ENCODE data around the gene WDR18. TPM values are rescaled to one million over a fixed set of nuclear protein-coding genes. Genes with fewer than 3 reads are reported as not detected.

Gene WDR18
- total and polyA plus RNA-seq, 2 of the 8 experiments (the other 6 are each of a cell fraction or from before 2014, with no cell fraction given) = 87.7 to 177 TPM

DNA sequence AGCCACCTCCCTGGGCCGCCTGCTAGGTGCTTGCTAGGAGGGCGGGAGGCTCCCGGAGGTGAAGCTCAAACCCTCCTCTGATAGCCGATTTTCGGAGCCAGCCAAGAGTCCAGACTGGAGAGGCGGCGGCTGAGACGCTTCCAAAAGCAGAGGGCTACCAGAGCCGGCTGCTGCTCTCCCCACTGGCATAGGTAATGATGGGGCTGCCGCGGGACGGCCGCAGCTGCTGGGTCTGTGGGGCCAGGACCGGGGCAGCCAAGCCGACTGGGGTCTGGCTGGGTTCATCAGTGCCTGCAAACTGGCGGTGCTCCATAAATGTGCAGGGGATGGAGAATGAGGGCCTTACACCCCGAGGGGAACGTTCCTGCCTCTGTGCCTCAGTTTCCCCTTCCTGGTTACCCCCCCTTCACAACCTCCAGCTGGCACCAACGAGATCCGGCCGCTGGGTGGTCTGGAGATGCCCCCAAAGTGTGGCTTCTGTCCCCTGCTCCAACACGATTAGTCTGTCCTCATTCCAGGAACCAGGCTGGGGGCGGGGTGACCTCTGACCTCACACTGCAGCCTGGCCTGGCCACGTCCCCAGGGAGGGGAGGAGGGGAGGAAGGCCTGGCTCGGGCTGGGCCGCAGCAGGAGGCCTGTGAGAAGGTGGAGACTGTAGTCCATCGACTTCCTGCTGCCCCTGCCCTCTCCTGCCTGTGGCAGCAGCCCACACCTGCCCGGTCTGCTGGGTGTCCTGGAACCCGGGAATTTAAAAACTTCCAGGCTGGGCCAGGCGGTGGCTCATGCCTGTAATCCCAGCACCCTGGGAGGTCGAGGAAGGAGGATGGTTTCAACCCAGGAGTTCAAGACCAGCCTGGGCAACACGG lies 3.8 kb upstream of the WDR18 start (continued):
- no peak for TF ChIP-seq POU5F1 (IDR thresholded peaks at IDR 0.05; ENCODE audit: low read depth, low read length)
- no peak for TF ChIP-seq JUND (IDR thresholded peaks at IDR 0.05; ENCODE audit: low read length)
- no peak for TF ChIP-seq SRF (IDR thresholded peaks at IDR 0.05; ENCODE audit: low read depth, low read length)
- TF ChIP-seq, protein P1, sequence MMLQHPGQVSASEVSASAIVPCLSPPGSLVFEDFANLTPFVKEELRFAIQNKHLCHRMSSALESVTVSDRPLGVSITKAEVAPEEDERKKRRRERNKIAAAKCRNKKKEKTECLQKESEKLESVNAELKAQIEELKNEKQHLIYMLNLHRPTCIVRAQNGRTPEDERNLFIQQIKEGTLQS (IDR thresholded peaks at IDR 0.05; ENCODE audit: insufficient read depth, low read depth, low read length) = no peak
- peak; percentile 60; the same call in 1 of the 2 replicates for TF ChIP-seq CHD2 (IDR thresholded peaks at IDR 0.05; ENCODE audit: low read length)
- no peak for TF ChIP-seq SIX5 (IDR thresholded peaks at IDR 0.05; ENCODE audit: low read depth, low read length)
- no peak for TF ChIP-seq BRCA1 (IDR thresholded peaks at IDR 0.05; ENCODE audit: low read depth, low read length)
- peak; percentile 44 for TF ChIP-seq ASH2L (IDR thresholded peaks at IDR 0.05; ENCODE audit: low read length)
- TF ChIP-seq KDM5A (IDR thresholded peaks at IDR 0.05; ENCODE audit: low read length) = no peak
- TF ChIP-seq, protein P2, sequence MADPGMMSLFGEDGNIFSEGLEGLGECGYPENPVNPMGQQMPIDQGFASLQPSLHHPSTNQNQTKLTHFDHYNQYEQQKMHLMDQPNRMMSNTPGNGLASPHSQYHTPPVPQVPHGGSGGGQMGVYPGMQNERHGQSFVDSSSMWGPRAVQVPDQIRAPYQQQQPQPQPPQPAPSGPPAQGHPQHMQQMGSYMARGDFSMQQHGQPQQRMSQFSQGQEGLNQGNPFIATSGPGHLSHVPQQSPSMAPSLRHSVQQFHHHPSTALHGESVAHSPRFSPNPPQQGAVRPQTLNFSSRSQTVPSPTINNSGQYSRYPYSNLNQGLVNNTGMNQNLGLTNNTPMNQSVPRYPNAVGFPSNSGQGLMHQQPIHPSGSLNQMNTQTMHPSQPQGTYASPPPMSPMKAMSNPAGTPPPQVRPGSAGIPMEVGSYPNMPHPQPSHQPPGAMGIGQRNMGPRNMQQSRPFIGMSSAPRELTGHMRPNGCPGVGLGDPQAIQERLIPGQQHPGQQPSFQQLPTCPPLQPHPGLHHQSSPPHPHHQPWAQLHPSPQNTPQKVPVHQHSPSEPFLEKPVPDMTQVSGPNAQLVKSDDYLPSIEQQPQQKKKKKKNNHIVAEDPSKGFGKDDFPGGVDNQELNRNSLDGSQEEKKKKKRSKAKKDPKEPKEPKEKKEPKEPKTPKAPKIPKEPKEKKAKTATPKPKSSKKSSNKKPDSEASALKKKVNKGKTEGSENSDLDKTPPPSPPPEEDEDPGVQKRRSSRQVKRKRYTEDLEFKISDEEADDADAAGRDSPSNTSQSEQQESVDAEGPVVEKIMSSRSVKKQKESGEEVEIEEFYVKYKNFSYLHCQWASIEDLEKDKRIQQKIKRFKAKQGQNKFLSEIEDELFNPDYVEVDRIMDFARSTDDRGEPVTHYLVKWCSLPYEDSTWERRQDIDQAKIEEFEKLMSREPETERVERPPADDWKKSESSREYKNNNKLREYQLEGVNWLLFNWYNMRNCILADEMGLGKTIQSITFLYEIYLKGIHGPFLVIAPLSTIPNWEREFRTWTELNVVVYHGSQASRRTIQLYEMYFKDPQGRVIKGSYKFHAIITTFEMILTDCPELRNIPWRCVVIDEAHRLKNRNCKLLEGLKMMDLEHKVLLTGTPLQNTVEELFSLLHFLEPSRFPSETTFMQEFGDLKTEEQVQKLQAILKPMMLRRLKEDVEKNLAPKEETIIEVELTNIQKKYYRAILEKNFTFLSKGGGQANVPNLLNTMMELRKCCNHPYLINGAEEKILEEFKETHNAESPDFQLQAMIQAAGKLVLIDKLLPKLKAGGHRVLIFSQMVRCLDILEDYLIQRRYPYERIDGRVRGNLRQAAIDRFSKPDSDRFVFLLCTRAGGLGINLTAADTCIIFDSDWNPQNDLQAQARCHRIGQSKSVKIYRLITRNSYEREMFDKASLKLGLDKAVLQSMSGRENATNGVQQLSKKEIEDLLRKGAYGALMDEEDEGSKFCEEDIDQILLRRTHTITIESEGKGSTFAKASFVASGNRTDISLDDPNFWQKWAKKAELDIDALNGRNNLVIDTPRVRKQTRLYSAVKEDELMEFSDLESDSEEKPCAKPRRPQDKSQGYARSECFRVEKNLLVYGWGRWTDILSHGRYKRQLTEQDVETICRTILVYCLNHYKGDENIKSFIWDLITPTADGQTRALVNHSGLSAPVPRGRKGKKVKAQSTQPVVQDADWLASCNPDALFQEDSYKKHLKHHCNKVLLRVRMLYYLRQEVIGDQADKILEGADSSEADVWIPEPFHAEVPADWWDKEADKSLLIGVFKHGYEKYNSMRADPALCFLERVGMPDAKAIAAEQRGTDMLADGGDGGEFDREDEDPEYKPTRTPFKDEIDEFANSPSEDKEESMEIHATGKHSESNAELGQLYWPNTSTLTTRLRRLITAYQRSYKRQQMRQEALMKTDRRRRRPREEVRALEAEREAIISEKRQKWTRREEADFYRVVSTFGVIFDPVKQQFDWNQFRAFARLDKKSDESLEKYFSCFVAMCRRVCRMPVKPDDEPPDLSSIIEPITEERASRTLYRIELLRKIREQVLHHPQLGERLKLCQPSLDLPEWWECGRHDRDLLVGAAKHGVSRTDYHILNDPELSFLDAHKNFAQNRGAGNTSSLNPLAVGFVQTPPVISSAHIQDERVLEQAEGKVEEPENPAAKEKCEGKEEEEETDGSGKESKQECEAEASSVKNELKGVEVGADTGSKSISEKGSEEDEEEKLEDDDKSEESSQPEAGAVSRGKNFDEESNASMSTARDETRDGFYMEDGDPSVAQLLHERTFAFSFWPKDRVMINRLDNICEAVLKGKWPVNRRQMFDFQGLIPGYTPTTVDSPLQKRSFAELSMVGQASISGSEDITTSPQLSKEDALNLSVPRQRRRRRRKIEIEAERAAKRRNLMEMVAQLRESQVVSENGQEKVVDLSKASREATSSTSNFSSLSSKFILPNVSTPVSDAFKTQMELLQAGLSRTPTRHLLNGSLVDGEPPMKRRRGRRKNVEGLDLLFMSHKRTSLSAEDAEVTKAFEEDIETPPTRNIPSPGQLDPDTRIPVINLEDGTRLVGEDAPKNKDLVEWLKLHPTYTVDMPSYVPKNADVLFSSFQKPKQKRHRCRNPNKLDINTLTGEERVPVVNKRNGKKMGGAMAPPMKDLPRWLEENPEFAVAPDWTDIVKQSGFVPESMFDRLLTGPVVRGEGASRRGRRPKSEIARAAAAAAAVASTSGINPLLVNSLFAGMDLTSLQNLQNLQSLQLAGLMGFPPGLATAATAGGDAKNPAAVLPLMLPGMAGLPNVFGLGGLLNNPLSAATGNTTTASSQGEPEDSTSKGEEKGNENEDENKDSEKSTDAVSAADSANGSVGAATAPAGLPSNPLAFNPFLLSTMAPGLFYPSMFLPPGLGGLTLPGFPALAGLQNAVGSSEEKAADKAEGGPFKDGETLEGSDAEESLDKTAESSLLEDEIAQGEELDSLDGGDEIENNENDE (IDR thresholded peaks at IDR 0.05; ENCODE audit: insufficient replicate concordance, low read length) = no peak

Data from H1 (cell line).